Upper lobe of left lung (tissue), 4 donors: ENCODE results near the gene TENM4.

Experiments used
- CTCF ChIP-seq, 6 experiments: fragments of 450-650 bp in 4 of 6; fragments of 200-600 bp in 2 of 6; sonication (generic) in 2 of 6; IDR thresholded peaks; one replicate each; pipeline ENCODE4 v1.5.1; 2016 to 2019; ENCODE audit warnings: antibody characterized with exemption in 6 of 6
- EP300 ChIP-seq, 4 donors: sonication (generic); formaldehyde crosslinking; IDR thresholded peaks; one replicate each; pipeline ENCODE4 v1.5.1; 2017; ENCODE audit warnings: antibody characterized with exemption in 4 of 4, control low read depth in 2 of 4
- POLR2A ChIP-seq, 4 donors: fragments of 450-650 bp; IDR thresholded peaks; one replicate each; pipeline ENCODE4 v1.5.1; 2016 to 2017; ENCODE audit warnings: antibody characterized with exemption in 4 of 4, mild to moderate bottlenecking in 2 of 4
- POLR2AphosphoS5 ChIP-seq, 2 donors: sonication (generic); formaldehyde crosslinking; IDR thresholded peaks; one replicate each; pipeline ENCODE4 v1.5.1; 2017; ENCODE audit warnings: antibody characterized with exemption in 2 of 2

GRCh38 chr11:79259800-79260199 lies 181.0 kb downstream of the TENM4 start:
- TF ChIP-seq CTCF (IDR thresholded peaks at IDR 0.05) (no peak), POLR2AphosphoS5 (IDR thresholded peaks at IDR 0.05) (no peak), POLR2A (IDR thresholded peaks at IDR 0.05) (no peak), EP300 (IDR thresholded peaks at IDR 0.05) (no peak)
